ENCODE data around the gene SYK. TPM values are rescaled to one million over a fixed set of nuclear protein-coding genes. Genes with fewer than 3 reads are reported as not detected.

SYK gene
- total RNA-seq, 1 donor from 2014 or later = 0.41 TPM

- H3K27me3 Mint-ChIP-seq (ENCODE audit: low read depth, unreplicated experiment) = peaks cover 13% of the 10 kb centered on the region
- no peak for TF ChIP-seq EZH2 (IDR thresholded peaks at IDR 0.05; ENCODE audit: insufficient read depth, low read length)
- no peak for TF ChIP-seq CTCF (IDR thresholded peaks at IDR 0.05; ENCODE audit: insufficient read depth, low read depth, low read length)
- Histone ChIP-seq H3K79me2 (ENCODE audit: insufficient read depth, low read length) (no peaks in the 10 kb centered on the region), H3K4me1 (ENCODE audit: insufficient read depth, low read length) (no peaks in the 10 kb centered on the region), H3K27me3 (ENCODE audit: insufficient read depth, low read length) (no peaks in the 10 kb centered on the region), H3K9ac (ENCODE audit: low read length) (no peak overlapping the region), H3K9me3 (ENCODE audit: insufficient read depth, low read depth, low read length) (peaks cover 10% of the 10 kb centered on the region), H3K4me2 (ENCODE audit: low read length) (no peak overlapping the region), H2AFZ (ENCODE audit: low read depth, low read length) (no peak overlapping the region), H3K36me3 (ENCODE audit: insufficient read depth, low read length) (no peaks in the 10 kb centered on the region), H3K27ac (ENCODE audit: low read depth, low read length) (no peak overlapping the region), H4K20me1 (ENCODE audit: insufficient read depth, low read length) (no peaks in the 10 kb centered on the region), H3K4me3 (ENCODE audit: insufficient read depth, low read depth, low read length) (no peak overlapping the region)
- no peak overlapping the region for H3K27ac Mint-ChIP-seq (ENCODE audit: unreplicated experiment)
- DNase-seq (ENCODE audit: low read depth) = no peak
- no peak overlapping the region for H3K4me3 Mint-ChIP-seq (ENCODE audit: unreplicated experiment)
- FAIRE-seq = no peak
- peaks cover 14% of the 10 kb centered on the region for H3K9me3 Mint-ChIP-seq (ENCODE audit: unreplicated experiment)
- H3K36me3 Mint-ChIP-seq (ENCODE audit: low read depth, unreplicated experiment) = no peaks in the 10 kb centered on the region
- peaks cover 2% of the 10 kb centered on the region for H3K4me1 Mint-ChIP-seq (ENCODE audit: low read depth, unreplicated experiment)
These were observed 96.6 kb downstream of the SYK start for GRCh38 chr9:90898228-90898627.

GRCh38 chr9:90899287-90899686 lies 97.7 kb downstream of the SYK start:
- Histone ChIP-seq H3K9ac (ENCODE audit: low read length) (no peak overlapping the region), H3K9me3 (ENCODE audit: insufficient read depth, low read depth, low read length) (peaks cover 13% of the 10 kb centered on the region), H3K27ac (ENCODE audit: low read depth, low read length) (no peak overlapping the region), H2AFZ (ENCODE audit: low read depth, low read length) (no peak overlapping the region), H4K20me1 (ENCODE audit: insufficient read depth, low read length) (no peaks in the 10 kb centered on the region), H3K4me2 (ENCODE audit: low read length) (no peak overlapping the region), H3K79me2 (ENCODE audit: insufficient read depth, low read length) (no peaks in the 10 kb centered on the region), H3K27me3 (ENCODE audit: insufficient read depth, low read length) (no peaks in the 10 kb centered on the region), H3K4me1 (ENCODE audit: insufficient read depth, low read length) (no peaks in the 10 kb centered on the region), H3K36me3 (ENCODE audit: insufficient read depth, low read length) (no peaks in the 10 kb centered on the region), H3K4me3 (ENCODE audit: insufficient read depth, low read depth, low read length) (no peak overlapping the region)
- Mint-ChIP-seq H3K27me3 (ENCODE audit: low read depth, unreplicated experiment) (peaks cover 7% of the 10 kb centered on the region), H3K4me3 (ENCODE audit: unreplicated experiment) (no peak overlapping the region), H3K36me3 (ENCODE audit: low read depth, unreplicated experiment) (no peaks in the 10 kb centered on the region), H3K27ac (ENCODE audit: unreplicated experiment) (no peak overlapping the region), H3K4me1 (ENCODE audit: low read depth, unreplicated experiment) (peaks cover 2% of the 10 kb centered on the region), H3K9me3 (ENCODE audit: unreplicated experiment) (peaks cover 21% of the 10 kb centered on the region)
- DNase-seq (ENCODE audit: low read depth) (no peak), FAIRE-seq (no peak)
- no peak for TF ChIP-seq CTCF (IDR thresholded peaks at IDR 0.05; ENCODE audit: insufficient read depth, low read depth, low read length)
- no peak for TF ChIP-seq EZH2 (IDR thresholded peaks at IDR 0.05; ENCODE audit: insufficient read depth, low read length)

GRCh38 chr9:90900130-90900529 lies 98.5 kb downstream of the SYK start:
- Mint-ChIP-seq H3K27ac (ENCODE audit: unreplicated experiment) (no peak overlapping the region), H3K4me3 (ENCODE audit: unreplicated experiment) (no peak overlapping the region), H3K4me1 (ENCODE audit: low read depth, unreplicated experiment) (peaks cover 2% of the 10 kb centered on the region), H3K36me3 (ENCODE audit: low read depth, unreplicated experiment) (no peaks in the 10 kb centered on the region), H3K27me3 (ENCODE audit: low read depth, unreplicated experiment) (peaks cover 5% of the 10 kb centered on the region), H3K9me3 (ENCODE audit: unreplicated experiment) (peaks cover 21% of the 10 kb centered on the region)
- no peak for TF ChIP-seq CTCF (IDR thresholded peaks at IDR 0.05; ENCODE audit: insufficient read depth, low read depth, low read length)
- no peak for TF ChIP-seq EZH2 (IDR thresholded peaks at IDR 0.05; ENCODE audit: insufficient read depth, low read length)
- DNase-seq (ENCODE audit: low read depth) (no peak), FAIRE-seq (no peak)
- no peaks in the 10 kb centered on the region for H4K20me1 ChIP-seq (ENCODE audit: insufficient read depth, low read length)
- H3K27me3 ChIP-seq (ENCODE audit: insufficient read depth, low read length) = peaks cover 3% of the 10 kb centered on the region
- H3K9me3 ChIP-seq (ENCODE audit: insufficient read depth, low read depth, low read length) = peaks cover 13% of the 10 kb centered on the region
- H3K4me3 ChIP-seq (ENCODE audit: insufficient read depth, low read depth, low read length) = no peak overlapping the region
- no peak overlapping the region for H2AFZ ChIP-seq (ENCODE audit: low read depth, low read length)
- H3K79me2 ChIP-seq (ENCODE audit: insufficient read depth, low read length) = no peaks in the 10 kb centered on the region
- H3K36me3 ChIP-seq (ENCODE audit: insufficient read depth, low read length) = no peaks in the 10 kb centered on the region
- H3K4me2 ChIP-seq (ENCODE audit: low read length) = no peak overlapping the region
- no peaks in the 10 kb centered on the region for H3K4me1 ChIP-seq (ENCODE audit: insufficient read depth, low read length)
- H3K9ac ChIP-seq (ENCODE audit: low read length) = no peak overlapping the region
- H3K27ac ChIP-seq (ENCODE audit: low read depth, low read length) = no peak overlapping the region
